Muscle layer of colon (tissue), 2 donors: ENCODE measurements around the gene HPCAL1.

Experiments used
- H3K27ac ChIP-seq: one replicate; pipeline ENCODE4 v1.7.0; 2013; ENCODE audit warnings: low read depth, mild to moderate bottlenecking, low read length, moderate library complexity
- H3K27me3 ChIP-seq, 2 donors: one replicate each; pipeline ENCODE4 v1.7.0; 2013; ENCODE audit warnings: low read length in 2 of 2, mild to moderate bottlenecking in 2 of 2; ENCODE audit not compliant: insufficient read depth in 2 of 2, control insufficient read depth in 1 of 2
- H3K36me3 ChIP-seq: one replicate; pipeline ENCODE4 v1.7.0; 2013; ENCODE audit warnings: mild to moderate bottlenecking, low read length; ENCODE audit not compliant: insufficient read depth
- H3K4me1 ChIP-seq: one replicate; pipeline ENCODE4 v1.7.0; 2013; ENCODE audit warnings: mild to moderate bottlenecking, low read length; ENCODE audit not compliant: insufficient read depth
- H3K4me3 ChIP-seq, 2 donors: one replicate each; pipeline ENCODE4 v1.7.0; 2013; ENCODE audit warnings: low read length in 2 of 2, low read depth in 1 of 2, mild to moderate bottlenecking in 1 of 2, moderate library complexity in 1 of 2
- H3K9ac ChIP-seq: one replicate; pipeline ENCODE4 v1.7.0; 2013; ENCODE audit warnings: low read length
- H3K9me3 ChIP-seq: one replicate; pipeline ENCODE4 v1.7.0; 2013; ENCODE audit warnings: mild to moderate bottlenecking, low read length
- donor health status: abdominal sarcoma.
- donor health status: Adenocarcinoma of cecum.

Gene HPCAL1

GRCh38 chr2:10338270-10339188 lies 35.8 kb downstream of the HPCAL1 start:
- H3K9ac ChIP-seq, result no peak overlapping the region
- no peaks in the 10 kb centered on the region for H3K4me1 ChIP-seq
- H3K27me3 ChIP-seq, result no peaks in the 10 kb centered on the region
- no peak overlapping the region for H3K27ac ChIP-seq
- H3K36me3 ChIP-seq, result no peaks in the 10 kb centered on the region
- H3K4me3 ChIP-seq, result no peak overlapping the region
- no peaks in the 10 kb centered on the region for H3K9me3 ChIP-seq

- no peaks in the 10 kb centered on the region for H3K9me3 ChIP-seq
- H3K27ac ChIP-seq, result no peak overlapping the region
- no peaks in the 10 kb centered on the region for H3K36me3 ChIP-seq
- H3K27me3 ChIP-seq, result no peaks in the 10 kb centered on the region
- no peak overlapping the region for H3K9ac ChIP-seq
- H3K4me3 ChIP-seq, result no peak overlapping the region
- H3K4me1 ChIP-seq, result peaks cover 8% of the 10 kb centered on the region
These were observed 37.2 kb downstream of the HPCAL1 start for GRCh38 chr2:10339647-10340592.

- Histone ChIP-seq H3K36me3 (no peaks in the 10 kb centered on the region), H3K27ac (no peak overlapping the region), H3K27me3 (no peaks in the 10 kb centered on the region), H3K9ac (no peak overlapping the region), H3K9me3 (no peaks in the 10 kb centered on the region), H3K4me3 (no peak overlapping the region), H3K4me1 (peaks cover 8% of the 10 kb centered on the region)
These were observed 37.9 kb downstream of the HPCAL1 start for GRCh38 chr2:10340593-10340975.

DNA sequence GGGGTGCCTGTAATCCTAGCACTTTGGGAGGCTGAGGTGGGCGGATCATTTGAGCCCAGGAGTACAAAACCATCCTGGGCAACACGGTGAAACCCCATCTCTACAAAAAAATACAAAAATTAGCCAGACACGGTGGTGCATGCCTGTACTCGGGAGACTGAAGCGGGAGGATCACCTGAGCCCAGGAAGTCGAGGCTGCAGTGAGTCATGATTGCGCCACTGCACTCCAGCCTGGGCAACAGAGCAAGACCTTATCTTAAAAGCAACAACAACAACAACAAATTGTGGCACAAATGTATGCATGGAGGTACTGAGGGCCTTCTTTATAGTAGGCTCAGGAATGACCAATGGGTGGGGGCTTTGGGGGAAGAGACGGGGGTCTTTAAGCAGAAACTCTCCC lies 38.5 kb downstream of the HPCAL1 start:
- no peak overlapping the region for H3K9ac ChIP-seq
- H3K9me3 ChIP-seq, result no peaks in the 10 kb centered on the region
- H3K27ac ChIP-seq, result no peak overlapping the region
- no peaks in the 10 kb centered on the region for H3K36me3 ChIP-seq
- H3K27me3 ChIP-seq, result no peaks in the 10 kb centered on the region
- no peak overlapping the region for H3K4me3 ChIP-seq
- H3K4me1 ChIP-seq, result peaks cover 11% of the 10 kb centered on the region

DNA sequence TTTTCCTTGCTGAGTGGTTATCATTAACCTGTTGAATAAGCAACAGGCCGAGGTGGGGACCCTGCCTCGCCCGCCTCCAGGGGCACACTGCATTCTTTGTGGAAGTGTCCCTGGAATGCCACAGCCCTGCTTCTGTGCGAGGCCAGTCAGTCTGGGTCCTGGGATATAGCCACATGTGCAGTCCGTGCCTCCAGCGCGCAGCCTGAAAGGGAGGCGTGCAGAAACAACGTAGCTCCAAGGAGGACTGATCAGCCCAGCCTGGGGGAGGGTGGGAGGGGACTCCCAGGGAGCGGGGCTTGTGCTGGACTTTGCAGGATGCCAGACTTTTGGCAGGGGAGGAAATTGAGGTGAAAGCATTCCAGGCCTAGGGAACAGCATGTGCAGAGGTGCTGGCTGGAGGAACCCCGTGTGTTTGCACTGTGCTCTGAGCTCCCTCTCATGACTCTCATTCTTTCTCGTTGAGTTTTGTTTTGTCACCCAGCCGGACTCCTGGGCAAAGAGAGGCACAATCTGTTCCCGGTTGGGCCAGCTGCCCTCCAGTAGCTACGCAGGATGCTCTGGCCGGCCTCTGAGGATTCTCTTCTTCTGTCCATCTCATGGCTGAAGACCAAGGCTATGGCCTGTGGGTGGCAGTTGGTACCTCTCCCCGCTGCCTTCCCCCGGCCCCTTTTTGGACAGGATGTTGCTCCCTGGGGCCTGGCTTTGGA lies 39.7 kb downstream of the HPCAL1 start:
- Histone ChIP-seq H3K9me3 (no peaks in the 10 kb centered on the region), H3K27ac (no peak overlapping the region), H3K4me3 (no peak overlapping the region), H3K27me3 (no peaks in the 10 kb centered on the region), H3K4me1 (peaks cover 15% of the 10 kb centered on the region), H3K36me3 (no peaks in the 10 kb centered on the region), H3K9ac (no peak overlapping the region)

DNA sequence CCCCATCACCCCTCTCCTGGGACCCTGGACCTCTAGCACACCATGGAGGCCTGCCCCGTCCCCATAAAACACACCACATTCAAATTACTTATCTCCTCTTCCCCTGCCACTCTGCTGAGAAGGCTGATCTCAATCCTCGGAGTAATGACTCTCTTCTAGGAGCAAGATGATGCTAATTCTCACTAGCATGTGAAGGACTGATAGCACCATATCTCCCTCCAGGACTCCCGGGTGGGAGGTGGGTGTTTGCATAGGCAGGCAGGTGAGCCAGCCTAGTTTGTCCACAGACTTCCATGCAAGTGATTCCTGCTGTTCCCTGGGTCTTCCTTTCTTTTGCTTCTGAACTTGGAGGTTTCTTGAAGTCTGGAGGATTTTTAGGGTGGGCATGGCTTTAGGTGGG lies 40.5 kb downstream of the HPCAL1 start:
- Histone ChIP-seq H3K27ac (no peak overlapping the region), H3K4me3 (no peak overlapping the region), H3K36me3 (no peaks in the 10 kb centered on the region), H3K4me1 (peaks cover 15% of the 10 kb centered on the region), H3K9me3 (no peaks in the 10 kb centered on the region), H3K27me3 (no peaks in the 10 kb centered on the region), H3K9ac (no peak overlapping the region)

DNA sequence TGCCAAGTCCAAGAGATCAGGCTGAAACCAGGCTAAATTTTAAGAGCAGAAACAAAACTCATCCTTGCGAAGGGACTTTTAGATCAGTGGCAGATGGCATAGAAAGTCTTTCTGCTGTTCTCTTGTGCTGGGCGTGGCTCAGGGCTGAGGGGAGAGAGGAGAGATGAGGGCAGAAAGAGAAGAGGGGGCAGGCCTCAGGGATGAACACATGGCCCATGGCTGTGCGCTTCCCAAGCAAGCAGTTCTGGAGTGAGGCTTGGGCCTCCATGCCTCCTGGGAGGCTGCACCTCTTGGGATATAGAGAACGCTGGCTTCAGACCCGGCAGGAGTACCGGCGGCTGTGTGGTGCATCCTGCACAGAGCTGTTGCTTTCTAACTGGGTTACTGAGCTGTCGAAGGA lies 41.0 kb downstream of the HPCAL1 start:
- Histone ChIP-seq H3K27ac (no peak overlapping the region), H3K4me1 (peaks cover 15% of the 10 kb centered on the region), H3K9ac (no peak overlapping the region), H3K36me3 (no peaks in the 10 kb centered on the region), H3K27me3 (no peaks in the 10 kb centered on the region), H3K4me3 (no peak overlapping the region), H3K9me3 (no peaks in the 10 kb centered on the region)

DNA sequence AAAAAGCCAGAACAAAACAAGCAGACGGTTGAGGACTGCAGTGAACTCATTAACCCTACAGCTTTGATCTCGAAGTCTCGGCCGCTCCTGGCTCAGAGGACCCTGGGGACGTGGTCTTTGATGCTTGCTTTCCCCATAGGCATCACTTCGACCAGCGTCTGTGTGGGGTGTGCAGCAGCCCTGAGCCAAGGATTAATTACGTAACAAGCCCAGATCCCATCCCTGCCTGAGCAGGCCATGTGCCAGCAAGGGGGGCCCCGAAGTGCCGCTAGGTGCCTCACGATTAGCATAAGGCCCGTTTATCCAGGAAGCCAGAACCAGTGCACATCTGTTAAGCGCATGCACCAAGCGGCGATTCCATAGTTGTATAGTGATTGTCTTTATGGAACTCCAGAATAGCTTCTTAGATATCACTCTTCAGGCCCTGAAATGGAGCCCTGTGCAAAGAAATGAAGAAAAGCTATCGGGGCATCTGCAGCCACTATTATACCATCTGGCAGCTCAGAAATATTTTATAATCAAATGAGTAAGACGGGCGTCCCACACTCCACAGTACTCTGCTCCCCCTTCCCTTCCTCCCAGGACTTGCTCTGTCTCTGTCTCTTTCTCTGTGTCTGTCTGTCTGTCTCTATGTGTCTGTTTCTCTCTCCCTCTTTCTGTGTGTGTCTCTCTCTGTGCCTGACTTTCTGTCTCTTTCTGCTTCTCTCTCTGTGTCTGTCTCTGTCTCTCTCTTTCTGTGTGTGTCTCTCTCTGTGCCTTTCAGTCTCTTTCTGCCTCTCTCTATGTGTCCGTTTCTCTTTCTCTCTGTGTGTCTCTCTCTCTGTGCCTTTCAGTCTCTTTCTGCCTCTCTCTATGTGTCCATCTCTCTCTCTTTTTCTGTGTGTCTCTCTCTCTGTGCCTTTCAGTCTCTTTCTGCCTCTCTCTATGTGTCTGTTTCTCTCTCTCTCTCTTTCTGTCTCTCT lies 41.7 kb downstream of the HPCAL1 start:
- Histone ChIP-seq H3K36me3 (no peaks in the 10 kb centered on the region), H3K27ac (no peak overlapping the region), H3K9ac (no peak overlapping the region), H3K4me3 (no peak overlapping the region), H3K9me3 (no peaks in the 10 kb centered on the region), H3K27me3 (no peaks in the 10 kb centered on the region), H3K4me1 (peaks cover 15% of the 10 kb centered on the region)

- H3K9me3 ChIP-seq, result no peaks in the 10 kb centered on the region
- no peak overlapping the region for H3K27ac ChIP-seq
- H3K9ac ChIP-seq, result no peak overlapping the region
- no peaks in the 10 kb centered on the region for H3K36me3 ChIP-seq
- no peaks in the 10 kb centered on the region for H3K27me3 ChIP-seq
- peaks cover 15% of the 10 kb centered on the region for H3K4me1 ChIP-seq
- no peak overlapping the region for H3K4me3 ChIP-seq
These were observed 42.4 kb downstream of the HPCAL1 start for GRCh38 chr2:10345126-10345525.

GRCh38 chr2:10345813-10346212 lies 43.1 kb downstream of the HPCAL1 start:
- H3K27ac ChIP-seq, result no peak overlapping the region
- no peaks in the 10 kb centered on the region for H3K36me3 ChIP-seq
- no peak overlapping the region for H3K9ac ChIP-seq
- H3K4me1 ChIP-seq, result peaks cover 15% of the 10 kb centered on the region
- H3K27me3 ChIP-seq, result no peaks in the 10 kb centered on the region
- no peak overlapping the region for H3K4me3 ChIP-seq
- H3K9me3 ChIP-seq, result no peaks in the 10 kb centered on the region
